Effector CD8-positive, alpha-beta T cell (primary cell): ENCODE measurements around the gene TTC4.

ENCODE experiments used
- DNase-seq: peaks from one replicate; lab custom pipeline; 2025; lab: John Stamatoyannopoulos, UW
- total RNA-seq, 4 experiments: gene quantifications; one replicate each; lab custom pipeline; 2026; lab: John Stamatoyannopoulos, UW

The TTC4 gene
- total RNA-seq, result 1.3 to 3.2 (median 2.0) reads per million in 4 experiments

GRCh38 chr1:54715493-54716298, at the start of gene TTC4:
TSS of gene TTC4 (plus strand) at chr1:54715861. CDS start at chr1:54715909, 48 bp downstream.
- DNase-seq, result peak; percentile 72

- DNase-seq, result no peak
Measured at GRCh38 chr1:54666333-54666732, 49.3 kb upstream of the TTC4 start.

GRCh38 chr1:54667797-54668196, 47.9 kb upstream of the TTC4 start:
- DNase-seq, result no peak

GRCh38 chr1:54668567-54668966, 47.1 kb upstream of the TTC4 start:
- DNase-seq, result no peak

- DNase-seq, result peak; percentile 4
Measured at GRCh38 chr1:54671985-54672608, 43.6 kb upstream of the TTC4 start.

- no peak for DNase-seq
Measured at GRCh38 chr1:54678776-54679643, 36.7 kb upstream of the TTC4 start.

GRCh38 chr1:54679706-54680105, 36.0 kb upstream of the TTC4 start:
- DNase-seq, result no peak

GRCh38 chr1:54680387-54680786, 35.3 kb upstream of the TTC4 start:
- DNase-seq, result no peak

- DNase-seq, result no peak
Measured at GRCh38 chr1:54681358-54681757, 34.3 kb upstream of the TTC4 start.

GRCh38 chr1:54683453-54683852, 32.2 kb upstream of the TTC4 start:
- DNase-seq, result no peak

- no peak for DNase-seq
Measured at GRCh38 chr1:54685335-54685905, 30.2 kb upstream of the TTC4 start.

- no peak for DNase-seq
Measured at GRCh38 chr1:54686155-54686554, 29.5 kb upstream of the TTC4 start.

- no peak for DNase-seq
Measured at GRCh38 chr1:54694771-54695170, 20.9 kb upstream of the TTC4 start.

GRCh38 chr1:54695221-54695620, 20.4 kb upstream of the TTC4 start:
- no peak for DNase-seq

GRCh38 chr1:54695764-54696163, 19.9 kb upstream of the TTC4 start:
- no peak for DNase-seq

- DNase-seq, result no peak
Measured at GRCh38 chr1:54696262-54696661, 19.4 kb upstream of the TTC4 start.

- no peak for DNase-seq
Measured at GRCh38 chr1:54697896-54698295, 17.8 kb upstream of the TTC4 start.

- no peak for DNase-seq
Measured at GRCh38 chr1:54698346-54698745, 17.3 kb upstream of the TTC4 start.

- DNase-seq, result no peak
Measured at GRCh38 chr1:54699936-54700525, 15.6 kb upstream of the TTC4 start.

- no peak for DNase-seq
Measured at GRCh38 chr1:54701066-54701465, 14.6 kb upstream of the TTC4 start.

GRCh38 chr1:54701996-54702395, 13.7 kb upstream of the TTC4 start:
- no peak for DNase-seq

GRCh38 chr1:54703471-54703870, 12.2 kb upstream of the TTC4 start:
- no peak for DNase-seq
